HCT116 (cell line): ENCODE results near the gene SLC22A23. TPM values are rescaled to one million over a fixed set of nuclear protein-coding genes. Genes with fewer than 3 reads are reported as not detected.
A peak's percentile ranks its signal among the peaks of the same experiment; 100 is the strongest.

Experiments used
- ATAC-seq: fragments of 200-7000 bp; cut with Tn5 transposase; 2 replicates; pipeline ENCODE4 v1.9.1; 2020; ENCODE audit warnings: mild to moderate bottlenecking, moderate library complexity
- BruUV-seq: library from RNA; stranded (reverse); fragments of 400-500 nt; replicated peaks from 2 replicates; lab custom pipeline; 2021; lab: Mats Ljungman, UMichigan
- CTCF ChIA-PET: fragments of 300-600 bp; sonication (Branson Sonifier 250); formaldehyde crosslinking; loops from one replicate; lab custom pipeline; 2021; ENCODE audit warnings: antibody characterized with exemption; lab: Charles Lee
- POLR2A ChIA-PET: fragments of 300-600, 350-600 bp; sonication (Branson Sonifier 250); formaldehyde crosslinking; loops from one replicate; lab custom pipeline; 2021; ENCODE audit warnings: antibody characterized with exemption; lab: Charles Lee
- RAD21 ChIA-PET, 2 experiments: fragments of 300-600 bp; sonication (Branson Sonifier 250); formaldehyde crosslinking; loops; one replicate each; lab custom pipeline; 2023; ENCODE audit warnings: low total read pairs in 2 of 2; ENCODE audit not compliant: uncharacterized antibody in 2 of 2, unreplicated experiment in 2 of 2, low non-redundant PET in 1 of 2; lab: Charles Lee
- DNase-seq: peaks from one replicate; pipeline ENCODE4 v3.0.0-alpha.2; 2010; ENCODE audit warnings: low read depth, low spot score
- H2AFZ ChIP-seq: fragments of 200-600 bp; shearing (Covaris generic), sonication (generic); 2 replicates; pipeline ENCODE4 v1.6.1; 2017; ENCODE audit warnings: low read depth, mixed run types, mixed read lengths, antibody characterized with exemption, low read length; ENCODE audit not compliant: poor library complexity, severe bottlenecking
- H3K27ac ChIP-seq: 2 replicates; pipeline ENCODE4 v1.5.1; 2012; ENCODE audit warnings: low read depth, low read length
- H3K27me3 ChIP-seq: fragments of 200-600 bp; sonication (generic); 2 replicates; pipeline ENCODE4 v1.6.1; 2016; ENCODE audit warnings: mixed run types, low read length, mixed read lengths; ENCODE audit not compliant: insufficient read depth
- H3K36me3 ChIP-seq, 2 experiments: fragments of 200-500 bp in 1 of 2; fragments of 200-600 bp in 1 of 2; sonication (Bioruptor generic) in 1 of 2; sonication (generic) in 1 of 2; 2 replicates each; pipeline versions ENCODE4 v1.5.1 to v1.6.1; 2014 to 2016; ENCODE audit warnings: low read length in 2 of 2, inconsistent platforms in 1 of 2, mixed read lengths in 1 of 2, mixed run types in 1 of 2; ENCODE audit not compliant: insufficient read depth in 2 of 2, control insufficient read depth in 1 of 2
- H3K4me1 ChIP-seq, 2 experiments: fragments of 200-600 bp in 1 of 2; sonication (generic) in 1 of 2; 2 replicates each; pipeline versions ENCODE4 v1.5.1 to v1.6.1; 2012 to 2017; ENCODE audit warnings: low read length in 2 of 2, inconsistent platforms in 1 of 2, mild to moderate bottlenecking in 1 of 2, mixed read lengths in 1 of 2, mixed run types in 1 of 2, moderate library complexity in 1 of 2; ENCODE audit not compliant: insufficient read depth in 2 of 2, control insufficient read depth in 1 of 2
- H3K4me2 ChIP-seq: fragments of 200-600 bp; sonication (generic); 2 replicates; pipeline ENCODE4 v1.6.1; 2017; ENCODE audit warnings: mixed run types, low read length, mixed read lengths
- H3K4me3 ChIP-seq, 2 experiments: fragments of 200-600 bp in 1 of 2; sonication (generic) in 1 of 2; replicated peaks in 1 of 2; 2 replicates each; pipeline ENCODE4 v1.5.1; 2011 to 2016; ENCODE audit warnings: low read length in 2 of 2, control low read depth in 1 of 2, low read depth in 1 of 2, mild to moderate bottlenecking in 1 of 2, mixed read lengths in 1 of 2, mixed run types in 1 of 2
- H3K79me2 ChIP-seq: fragments of 200-600 bp; sonication (generic); 2 replicates; pipeline ENCODE4 v1.6.1; 2017; ENCODE audit warnings: mild to moderate bottlenecking, mixed run types, low read length, moderate library complexity, mixed read lengths; ENCODE audit not compliant: insufficient read depth
- H3K9ac ChIP-seq: fragments of 200-600 bp; sonication (generic); 2 replicates; pipeline ENCODE4 v1.6.1; 2016; ENCODE audit warnings: low read length, mixed read lengths
- H3K9me2 ChIP-seq: fragments of 200-600 bp; sonication (generic), shearing (Covaris generic); 2 replicates; pipeline ENCODE4 v1.6.1; 2017; ENCODE audit warnings: mixed run types, mild to moderate bottlenecking, moderate library complexity; ENCODE audit not compliant: insufficient read depth
- H3K9me3 ChIP-seq, 2 experiments: fragments of 200-500 bp in 1 of 2; fragments of 200-600 bp in 1 of 2; sonication (Bioruptor generic) in 1 of 2; sonication (generic) in 1 of 2; 2 replicates each; pipeline ENCODE4 v1.6.1; 2014 to 2017; ENCODE audit warnings: low read length in 2 of 2, mixed read lengths in 2 of 2, inconsistent platforms in 1 of 2, low read depth in 1 of 2, mild to moderate bottlenecking in 1 of 2, mixed run types in 1 of 2, moderate library complexity in 1 of 2; ENCODE audit not compliant: control insufficient read depth in 1 of 2, insufficient read depth in 1 of 2
- H4K20me1 ChIP-seq: fragments of 200-600 bp; sonication (generic), shearing (Covaris generic); 2 replicates; pipeline ENCODE4 v1.6.1; 2017; ENCODE audit warnings: mixed run types, mild to moderate bottlenecking, moderate library complexity; ENCODE audit not compliant: insufficient read depth
- EGR1 ChIP-seq: IDR thresholded peaks from 2 replicates; pipeline ENCODE4 v1.6.1; 2012; ENCODE audit warnings: low read depth
- FOSL1 ChIP-seq: IDR thresholded peaks from 2 replicates; pipeline ENCODE4 v1.6.1; 2012; ENCODE audit warnings: low read depth
- POLR2A ChIP-seq: IDR thresholded peaks from 2 replicates; pipeline ENCODE4 v1.7.0; 2011; ENCODE audit warnings: borderline replicate concordance; ENCODE audit not compliant: insufficient read depth, insufficient read length; ENCODE audit errors: extremely low read depth
- SIN3A ChIP-seq: IDR thresholded peaks from 2 replicates; pipeline ENCODE4 v1.6.1; 2012; ENCODE audit warnings: low read depth
- TCF7L2 ChIP-seq: IDR thresholded peaks from 2 replicates; pipeline ENCODE4 v1.7.0; 2011; ENCODE audit warnings: borderline replicate concordance, inconsistent platforms; ENCODE audit not compliant: insufficient read depth, insufficient read length; ENCODE audit errors: extremely low read depth
- YY1 ChIP-seq: IDR thresholded peaks from 2 replicates; pipeline ENCODE4 v1.6.1; 2011; ENCODE audit warnings: low read length, low read depth, moderate library complexity, mild to moderate bottlenecking; ENCODE audit not compliant: insufficient replicate concordance; ENCODE audit errors: extremely low read depth
- intact Hi-C: fragments of 100-400 bp; cut with micrococcal nuclease; formaldehyde crosslinking; loops from 2 replicates; pipeline ENCODE4 v1.10.0; 2022
- total RNA-seq: library from RNA; stranded (reverse); gene quantifications from one replicate; pipeline ENCODE4 v1.2.1, GENCODE V29; 2021; ENCODE audit not compliant: unreplicated experiment
- TF ChIP-seq, protein P1 (sequence below): IDR thresholded peaks from 2 replicates; pipeline ENCODE4 v1.6.1; 2011; ENCODE audit warnings: mild to moderate bottlenecking, low read length, moderate library complexity; ENCODE audit not compliant: insufficient replicate concordance; ENCODE audit errors: extremely low read depth
- TF ChIP-seq, protein P2 (sequence below): IDR thresholded peaks from 2 replicates; pipeline ENCODE4 v1.6.1; 2012

The SLC22A23 gene
- total RNA-seq, 1 experiment from 2014 or later = 11.5 TPM

DNA sequence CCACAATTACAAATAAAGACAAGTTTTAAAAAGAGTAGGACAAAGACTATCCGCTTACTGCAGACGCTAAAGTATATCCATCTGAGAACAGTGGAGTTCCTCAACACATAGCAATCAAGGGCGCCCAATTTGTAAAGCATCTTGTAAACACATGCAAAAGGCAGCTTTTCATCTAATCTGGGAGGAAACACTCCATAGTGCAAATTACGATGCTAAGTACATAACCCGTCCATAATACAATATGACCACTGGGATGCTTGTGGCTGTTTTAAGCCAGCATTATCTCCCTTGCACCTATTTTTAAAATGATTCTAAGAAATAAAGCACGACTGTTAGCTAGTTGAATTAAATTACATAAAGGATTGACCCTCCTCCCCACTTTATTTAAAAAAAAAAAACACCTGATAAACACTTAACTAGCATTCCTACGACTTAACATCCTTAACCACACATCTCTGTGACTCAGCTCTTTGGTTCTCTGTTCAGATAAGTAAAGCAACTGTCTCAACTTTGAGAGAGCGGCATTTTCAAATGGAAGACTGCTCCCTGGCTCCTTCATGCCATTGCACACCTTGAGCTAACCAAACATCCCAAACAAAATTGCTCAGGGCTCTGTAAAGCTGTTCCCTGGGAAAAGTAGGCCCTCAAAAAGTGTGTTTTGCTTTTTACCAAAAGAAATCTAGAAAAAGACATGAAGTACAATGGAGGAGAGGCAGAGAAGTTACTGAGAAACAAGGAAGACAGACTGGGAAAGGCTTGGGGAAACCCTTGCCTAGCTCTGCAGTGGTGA, 14.2 kb downstream of the SLC22A23 start:
- H3K9me2 ChIP-seq = no peaks in the 10 kb centered on the region
- DNase-seq = no peak
- ChIA-PET CTCF (interaction anchor here (1.0 to 1.6 kb wide), 2 partner anchors 10 to 14 kb away, joined by 3 read pairs; partner anchors contain the start of gene SLC22A23), RAD21 (no interaction called here), POLR2A (no interaction called here)
- no TSS peak for BruUV-seq
- H3K9me3 ChIP-seq = no peaks in the 10 kb centered on the region
- intact Hi-C loops = no loop called here
- peaks cover 14 to 40% of the 10 kb centered on the region in 2 experiments; a peak in 3 of 4 replicates for H3K4me1 ChIP-seq
- H3K36me3 ChIP-seq = no peaks in the 10 kb centered on the region
- no peaks in the 10 kb centered on the region; the same call in none of the 2 replicates for H3K79me2 ChIP-seq
- H3K27ac ChIP-seq = no peak overlapping the region
- H3K4me2 ChIP-seq = peak overlapping the region; percentile 52
- no peak overlapping the region for H3K4me3 ChIP-seq
- H3K27me3 ChIP-seq = no peaks in the 10 kb centered on the region
- no peaks in the 10 kb centered on the region for H4K20me1 ChIP-seq
- TF ChIP-seq TCF7L2 = no peak
- no peak for TF ChIP-seq FOSL1
- TF ChIP-seq, protein P1, sequence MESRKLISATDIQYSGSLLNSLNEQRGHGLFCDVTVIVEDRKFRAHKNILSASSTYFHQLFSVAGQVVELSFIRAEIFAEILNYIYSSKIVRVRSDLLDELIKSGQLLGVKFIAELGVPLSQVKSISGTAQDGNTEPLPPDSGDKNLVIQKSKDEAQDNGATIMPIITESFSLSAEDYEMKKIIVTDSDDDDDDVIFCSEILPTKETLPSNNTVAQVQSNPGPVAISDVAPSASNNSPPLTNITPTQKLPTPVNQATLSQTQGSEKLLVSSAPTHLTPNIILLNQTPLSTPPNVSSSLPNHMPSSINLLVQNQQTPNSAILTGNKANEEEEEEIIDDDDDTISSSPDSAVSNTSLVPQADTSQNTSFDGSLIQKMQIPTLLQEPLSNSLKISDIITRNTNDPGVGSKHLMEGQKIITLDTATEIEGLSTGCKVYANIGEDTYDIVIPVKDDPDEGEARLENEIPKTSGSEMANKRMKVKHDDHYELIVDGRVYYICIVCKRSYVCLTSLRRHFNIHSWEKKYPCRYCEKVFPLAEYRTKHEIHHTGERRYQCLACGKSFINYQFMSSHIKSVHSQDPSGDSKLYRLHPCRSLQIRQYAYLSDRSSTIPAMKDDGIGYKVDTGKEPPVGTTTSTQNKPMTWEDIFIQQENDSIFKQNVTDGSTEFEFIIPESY = no peak
- no peak for TF ChIP-seq EGR1
- no peak for TF ChIP-seq SIN3A
- ATAC-seq = peak; percentile 43; the same call in 1 of the 2 replicates
- no peak overlapping the region for H3K9ac ChIP-seq
- no peak overlapping the region for H2AFZ ChIP-seq

DNA sequence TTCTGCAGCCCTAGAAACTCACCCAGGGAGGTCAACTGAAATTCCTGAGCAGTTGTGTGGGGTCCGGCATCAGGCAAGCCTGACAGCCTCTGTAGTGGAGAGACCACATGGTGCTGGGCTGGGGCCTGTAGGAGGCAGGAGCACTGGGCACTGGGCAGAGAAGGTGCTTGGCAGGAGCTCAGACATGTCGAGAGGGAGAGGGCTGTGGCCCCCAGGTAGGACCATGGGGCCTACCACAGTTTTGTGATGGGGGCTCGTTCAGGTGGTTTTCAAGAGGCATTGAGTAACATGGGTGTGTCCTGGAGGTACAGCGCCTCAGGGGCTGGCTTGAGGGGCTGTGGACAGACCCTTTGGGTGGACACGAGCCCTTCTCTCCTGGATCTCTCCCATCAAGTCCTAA, 15.9 kb downstream of the SLC22A23 start:
- CTCF ChIA-PET = no interaction called here
- Histone ChIP-seq H3K4me1 (peaks cover 14 to 40% of the 10 kb centered on the region in 2 experiments; a peak in 3 of 4 replicates), H3K9ac (no peak overlapping the region), H3K4me3 (no peak overlapping the region), H3K79me2 (no peaks in the 10 kb centered on the region; the same call in none of the 2 replicates), H3K27me3 (no peaks in the 10 kb centered on the region), H3K27ac (no peak overlapping the region), H3K4me2 (no peak overlapping the region)
- intact Hi-C loops = no loop called here
- RAD21 ChIA-PET = interaction anchor here in 1 of 2 experiments (0.6 kb wide), 1 partner anchor 1893 kb away, joined by 4 read pairs; no protein-coding TSS in a partner anchor
- DNase-seq = no peak
- POLR2A ChIA-PET = no interaction called here
- no peak for ATAC-seq
- TF ChIP-seq SIN3A = no peak
- TF ChIP-seq FOSL1 = no peak
- TF ChIP-seq, protein P2, sequence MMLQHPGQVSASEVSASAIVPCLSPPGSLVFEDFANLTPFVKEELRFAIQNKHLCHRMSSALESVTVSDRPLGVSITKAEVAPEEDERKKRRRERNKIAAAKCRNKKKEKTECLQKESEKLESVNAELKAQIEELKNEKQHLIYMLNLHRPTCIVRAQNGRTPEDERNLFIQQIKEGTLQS = no peak
- no peak for TF ChIP-seq YY1
- TF ChIP-seq POLR2A = no peak
- TF ChIP-seq, all 23 proteins: peak for 0
- no peaks in the 10 kb centered on the region for H3K9me2 ChIP-seq
- H4K20me1 ChIP-seq = no peaks in the 10 kb centered on the region
- H3K9me3 ChIP-seq = no peaks in the 10 kb centered on the region
- H3K36me3 ChIP-seq = no peaks in the 10 kb centered on the region
- no peak overlapping the region for H2AFZ ChIP-seq
- no TSS peak for BruUV-seq
